GM21367 (cell line): Measurements from ENCODE around the gene ADAMTSL1.

Experiments used
- ATAC-seq: cut with Tn5 transposase; IDR thresholded peaks from one replicate; pipeline ENCODE4 v1.9.1; 2021; ENCODE audit not compliant: unreplicated experiment

Gene ADAMTSL1

DNA sequence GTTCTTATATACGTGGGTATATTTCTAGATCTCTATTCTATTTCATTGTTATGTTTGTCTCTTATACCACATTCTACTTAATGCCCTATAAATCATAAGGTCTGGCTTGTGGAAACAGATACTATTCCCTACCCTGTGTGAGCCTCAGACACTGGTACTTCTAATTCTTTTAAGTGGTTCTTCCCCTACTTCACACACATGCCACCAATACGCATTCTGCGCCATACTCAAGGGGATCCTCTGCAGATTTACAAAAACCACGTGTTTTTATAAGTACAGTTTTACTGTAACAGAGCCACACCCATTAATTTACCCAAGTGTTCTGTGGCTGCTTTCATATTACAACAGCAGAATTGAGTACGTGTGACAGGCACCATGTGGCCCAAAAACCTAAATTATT, 363.4 kb downstream of the ADAMTSL1 start:
- no peak for ATAC-seq

DNA sequence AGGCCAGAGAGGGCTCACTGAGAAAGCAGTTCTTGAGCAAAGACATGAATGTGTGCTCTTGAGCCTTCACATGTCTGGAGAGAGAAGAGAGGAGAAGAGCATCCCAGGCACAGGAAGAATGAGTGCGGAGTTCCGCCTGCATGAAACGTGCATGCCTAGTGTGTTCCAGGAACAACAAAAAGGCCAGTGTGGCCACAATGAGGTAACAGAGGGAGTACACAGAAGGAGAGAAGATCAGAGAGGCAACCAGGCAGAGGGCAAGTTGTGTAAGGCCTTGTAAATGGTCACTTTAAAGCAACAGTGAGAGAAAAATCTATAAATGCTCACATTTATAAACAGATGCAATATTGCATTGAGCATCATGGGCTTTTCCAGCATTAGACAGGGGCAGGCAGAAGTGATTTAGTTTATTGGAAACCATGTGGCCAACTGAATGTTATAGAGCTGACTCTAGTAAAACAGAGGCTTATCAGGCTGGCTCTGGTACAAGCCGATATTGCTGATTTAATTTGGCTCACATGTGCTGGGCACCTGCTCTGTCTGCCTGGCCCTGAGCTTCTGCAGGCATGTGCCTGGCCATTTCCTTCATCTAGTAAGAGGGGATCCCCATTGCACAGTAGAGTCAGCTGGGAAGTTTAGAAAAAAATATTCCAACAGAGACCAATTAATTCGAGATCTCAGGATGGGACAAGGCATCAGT, 373.8 kb downstream of the ADAMTSL1 start:
- ATAC-seq, result no peak

DNA sequence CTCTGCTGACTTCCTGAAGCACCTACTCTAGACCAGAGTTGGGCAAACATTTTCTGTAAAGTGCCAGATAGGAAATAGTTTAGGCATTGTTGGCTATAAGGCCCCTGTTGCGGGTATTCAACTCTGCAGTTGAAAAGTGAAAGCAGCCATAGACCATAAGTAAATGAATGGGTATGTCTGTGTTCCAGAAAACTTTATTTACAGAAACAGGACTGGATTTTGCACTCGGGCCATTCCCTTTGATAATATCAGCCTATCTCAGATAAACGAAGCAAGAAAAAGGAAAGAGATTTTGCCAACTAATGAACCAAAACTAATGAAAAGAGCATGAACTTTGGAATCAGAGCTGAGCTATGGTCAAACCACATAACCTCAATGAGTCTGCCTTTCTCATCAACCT, 374.7 kb downstream of the ADAMTSL1 start:
- ATAC-seq, result no peak

DNA sequence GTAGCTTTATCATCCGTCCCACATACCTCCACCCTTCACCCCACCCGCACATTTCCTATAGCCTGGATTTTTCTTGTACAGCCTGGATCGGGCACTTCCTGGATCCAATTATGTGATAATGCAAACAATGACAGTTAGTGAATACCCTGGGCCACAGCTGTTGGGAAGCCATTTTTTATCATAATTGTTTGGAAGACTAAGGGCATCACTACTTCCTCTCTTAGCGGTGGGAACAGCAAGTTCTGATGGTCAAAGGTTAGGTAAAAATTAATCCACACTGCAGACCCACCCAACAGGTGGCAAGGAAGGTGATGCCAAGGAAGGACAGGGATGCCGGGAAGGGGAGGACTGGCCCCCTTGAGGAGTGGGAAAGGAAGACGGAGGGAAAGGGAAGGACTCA, 375.3 kb downstream of the ADAMTSL1 start:
- no peak for ATAC-seq

DNA sequence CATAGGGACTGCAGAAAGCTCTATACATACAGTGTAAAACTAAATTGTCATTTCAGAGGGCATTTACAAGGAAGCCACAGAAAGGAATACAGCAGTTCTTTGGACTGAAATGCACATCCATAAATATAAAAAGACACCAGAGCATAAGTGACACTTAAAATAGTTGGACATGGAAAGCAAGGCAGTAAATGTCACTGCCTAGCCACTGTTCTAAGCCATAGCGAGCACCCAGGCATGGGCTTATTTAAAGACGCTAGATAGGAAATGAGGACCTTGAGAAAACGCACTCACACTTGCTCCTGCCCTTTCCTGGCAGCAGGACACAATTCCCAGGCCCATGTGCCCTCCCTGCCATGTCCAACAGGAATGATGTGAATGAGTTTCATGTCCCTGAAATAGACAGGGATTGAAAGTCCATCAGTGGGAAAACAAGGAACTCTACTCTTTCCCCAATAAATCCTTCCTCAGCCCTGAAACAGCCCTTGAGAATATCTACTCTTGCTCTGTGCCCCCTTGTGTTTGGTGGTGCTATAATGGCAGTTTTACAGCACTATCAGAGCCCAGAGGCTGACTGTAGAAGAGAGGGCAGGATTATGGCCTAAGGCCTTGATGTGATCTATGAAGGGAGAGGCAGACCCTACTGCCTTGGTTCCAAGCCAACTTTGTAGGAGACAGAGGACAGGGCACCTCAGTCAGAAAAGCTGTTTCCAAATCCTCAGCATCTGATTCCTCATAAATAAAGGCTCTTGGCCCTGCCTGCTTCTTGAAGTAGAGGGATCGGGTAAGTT, 376.1 kb downstream of the ADAMTSL1 start:
- no peak for ATAC-seq

DNA sequence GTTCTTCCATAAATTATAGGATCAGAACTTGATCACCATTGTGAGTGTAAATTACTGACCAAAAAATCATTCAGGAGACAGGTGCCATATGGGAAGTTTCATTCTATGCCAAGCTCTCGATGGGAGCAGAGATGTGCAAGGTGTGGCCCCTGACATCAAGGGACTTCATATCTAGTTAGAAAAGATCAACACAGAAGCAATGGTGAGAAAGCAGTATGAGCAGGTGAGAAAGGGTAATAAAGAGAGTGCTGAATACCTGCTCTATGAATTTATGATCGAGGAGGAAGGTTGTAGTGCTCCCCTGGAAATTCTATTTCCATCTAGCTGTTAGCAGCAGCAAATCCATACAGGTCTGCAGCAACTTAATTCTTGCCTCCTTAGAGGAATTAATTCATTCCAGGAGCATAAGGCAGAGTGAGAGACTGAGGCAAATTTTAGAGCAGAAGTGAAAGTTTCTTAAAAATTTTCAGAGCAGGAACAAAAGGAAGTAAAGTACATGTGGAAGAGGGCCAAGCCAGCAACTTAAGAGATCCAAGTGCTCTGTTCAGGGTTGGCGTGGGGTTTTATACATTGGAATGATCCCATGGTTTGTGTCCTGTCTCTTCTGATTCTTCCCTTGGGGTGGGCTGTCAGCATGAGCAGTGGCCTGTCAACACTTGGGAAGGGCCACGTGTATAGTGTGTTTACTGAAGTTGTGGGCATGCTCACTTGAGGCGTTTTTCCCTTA, 377.3 kb downstream of the ADAMTSL1 start:
- ATAC-seq, result no peak

DNA sequence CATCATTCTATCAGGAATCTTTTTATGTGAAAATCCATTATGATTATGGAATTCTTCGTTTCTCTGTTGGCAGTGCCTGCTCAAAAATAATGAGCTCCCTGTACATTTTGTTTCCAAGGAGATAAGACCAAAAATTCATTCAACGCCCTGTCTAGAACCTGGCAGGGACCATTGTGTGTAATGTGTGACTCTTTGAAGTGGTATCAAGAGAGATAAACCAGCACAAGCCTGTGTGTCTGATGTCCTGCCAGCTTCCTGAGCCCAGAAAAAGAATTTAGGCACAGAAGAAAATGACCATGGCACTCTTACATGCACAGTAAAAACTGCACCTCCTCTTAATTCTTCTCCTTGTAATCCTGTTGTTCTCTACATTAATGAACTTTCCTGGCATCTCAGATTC, 381.7 kb downstream of the ADAMTSL1 start:
- ATAC-seq, result no peak

DNA sequence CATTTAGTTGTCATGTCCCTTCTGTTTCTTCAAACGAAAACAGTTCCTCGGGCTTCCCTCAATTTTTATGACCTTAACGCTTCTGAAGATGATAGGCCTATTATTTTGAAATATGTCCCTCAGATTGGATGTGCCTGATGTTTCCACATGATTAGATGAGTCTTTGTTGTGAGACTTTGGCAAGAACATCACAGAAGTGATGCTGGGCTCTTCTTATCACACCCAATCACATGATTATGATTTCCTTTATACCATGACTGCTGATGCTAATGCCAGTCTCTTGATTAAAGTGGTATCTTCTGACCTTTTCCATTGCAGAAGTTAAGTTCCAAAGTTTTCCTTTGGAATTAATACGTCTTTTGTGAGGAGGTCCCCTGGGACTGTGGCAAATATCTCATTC, 383.4 kb downstream of the ADAMTSL1 start:
- no peak for ATAC-seq

DNA sequence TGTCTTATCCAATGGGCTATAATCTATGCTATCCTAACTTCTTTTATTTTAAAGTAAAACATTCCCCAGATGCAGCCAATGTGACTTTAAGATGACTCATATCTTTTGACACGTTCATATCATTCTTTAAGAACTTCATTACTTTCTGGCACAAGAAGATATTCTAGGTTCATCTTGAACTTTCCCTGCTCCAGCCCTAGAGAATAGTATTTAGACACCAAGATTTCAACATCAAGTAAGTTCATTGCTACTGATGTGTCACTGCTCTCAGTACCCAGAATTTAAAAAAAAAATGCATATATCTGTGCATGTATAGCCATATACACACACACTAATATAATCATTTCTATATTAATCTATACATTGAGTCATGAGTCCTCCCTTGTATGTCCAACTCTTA, 383.8 kb downstream of the ADAMTSL1 start:
- no peak for ATAC-seq

DNA sequence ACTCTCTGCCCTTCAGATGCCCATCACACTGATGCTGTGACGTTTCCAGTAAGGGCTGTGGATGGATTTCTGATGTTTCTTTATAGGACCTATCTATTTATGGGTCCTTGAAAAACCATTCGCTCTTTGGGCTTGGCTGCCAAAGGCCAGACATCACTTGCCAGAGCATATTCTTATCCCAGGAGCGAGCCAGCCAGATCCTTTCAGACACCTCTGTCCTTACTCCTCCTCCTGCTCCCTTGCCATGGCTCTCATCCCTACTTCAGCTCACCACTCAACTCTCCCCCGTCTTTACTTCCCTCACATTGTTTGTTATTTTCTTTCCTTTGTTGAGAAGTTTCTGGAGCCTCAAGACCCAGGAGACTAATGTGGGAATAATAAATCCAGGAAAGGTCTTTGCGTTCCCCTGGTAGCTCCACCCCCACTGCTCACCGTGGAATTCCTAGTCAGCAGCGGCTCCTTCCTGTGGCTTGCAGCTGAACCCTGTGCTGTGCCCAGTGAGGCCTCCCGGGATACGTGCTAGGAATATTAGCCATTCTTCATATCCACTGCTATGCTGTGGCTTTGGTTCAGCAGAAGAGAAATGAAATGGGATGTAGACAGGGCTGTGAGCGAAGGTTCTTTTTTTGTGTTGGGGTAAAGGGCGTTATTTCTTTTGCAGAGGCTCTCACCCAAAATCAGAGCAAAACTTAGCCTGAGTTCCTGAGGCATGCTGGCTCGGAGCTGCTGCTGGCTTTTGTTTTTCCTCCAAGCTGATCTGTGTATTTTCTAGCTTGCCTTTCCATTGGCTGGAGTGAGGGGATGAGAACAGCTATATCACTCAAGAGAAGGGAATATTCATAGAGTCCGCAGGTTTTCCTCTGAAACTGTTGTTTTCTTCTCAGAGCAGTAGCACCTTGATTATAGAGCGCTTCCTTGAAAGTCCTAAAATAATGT, 387.9 kb downstream of the ADAMTSL1 start:
- no peak for ATAC-seq

DNA sequence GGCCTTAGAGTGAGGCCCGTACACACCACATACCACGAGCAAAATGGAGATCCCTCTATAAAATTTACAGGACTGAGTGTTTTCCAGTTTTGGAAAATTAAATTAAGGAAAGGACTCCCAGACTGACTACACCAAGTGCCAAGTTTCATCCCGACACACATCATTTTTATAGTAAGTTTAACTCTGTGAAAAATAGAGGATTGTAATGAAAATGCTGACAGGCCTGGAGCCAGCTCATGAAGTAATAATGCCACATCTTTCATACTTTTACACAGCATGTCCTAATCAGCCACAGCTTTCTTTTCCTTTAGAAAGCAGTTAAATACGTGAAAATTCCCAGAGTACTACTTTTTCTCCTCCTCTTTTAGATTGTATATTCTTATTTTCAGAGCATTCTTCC, 389.8 kb downstream of the ADAMTSL1 start:
- ATAC-seq, result no peak

DNA sequence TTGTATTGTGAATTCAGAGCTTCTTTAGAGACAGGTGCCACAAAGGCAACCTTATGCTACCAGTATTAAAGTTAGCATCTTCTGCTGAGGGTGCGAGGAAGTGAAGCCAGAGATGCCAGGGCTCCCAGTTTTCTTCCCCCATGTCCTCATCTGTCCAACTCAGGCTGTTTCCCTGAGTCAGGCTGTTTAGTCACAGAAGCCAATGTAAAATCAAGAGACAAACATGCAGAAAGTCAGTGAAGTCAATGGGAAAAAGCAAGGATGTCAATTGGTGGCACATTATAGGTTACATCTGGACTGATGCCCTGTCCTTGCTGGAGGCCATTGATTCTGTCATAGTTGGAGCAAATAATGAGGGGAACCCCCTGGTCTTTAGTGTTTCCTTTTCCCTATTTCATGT, 390.6 kb downstream of the ADAMTSL1 start:
- no peak for ATAC-seq

DNA sequence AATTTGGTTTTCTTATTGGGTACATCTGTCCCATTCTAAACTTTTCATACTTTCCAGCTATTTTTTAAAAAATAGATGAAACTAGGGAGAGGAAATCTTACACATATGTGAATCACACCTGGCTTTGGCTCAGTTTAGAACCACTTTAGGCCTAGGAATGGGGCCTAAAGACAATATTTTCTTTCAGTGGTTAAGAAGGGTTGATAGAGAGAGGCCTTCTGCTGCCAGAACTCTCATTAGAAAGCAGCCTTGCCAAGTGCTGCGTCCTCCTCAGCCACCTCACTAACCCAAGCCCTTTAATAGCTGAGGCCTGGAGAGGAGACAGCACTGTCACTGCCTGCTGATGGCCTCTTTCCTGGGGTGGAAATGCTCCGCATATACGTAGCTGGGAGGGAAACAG, 391.6 kb downstream of the ADAMTSL1 start:
- ATAC-seq, result no peak

DNA sequence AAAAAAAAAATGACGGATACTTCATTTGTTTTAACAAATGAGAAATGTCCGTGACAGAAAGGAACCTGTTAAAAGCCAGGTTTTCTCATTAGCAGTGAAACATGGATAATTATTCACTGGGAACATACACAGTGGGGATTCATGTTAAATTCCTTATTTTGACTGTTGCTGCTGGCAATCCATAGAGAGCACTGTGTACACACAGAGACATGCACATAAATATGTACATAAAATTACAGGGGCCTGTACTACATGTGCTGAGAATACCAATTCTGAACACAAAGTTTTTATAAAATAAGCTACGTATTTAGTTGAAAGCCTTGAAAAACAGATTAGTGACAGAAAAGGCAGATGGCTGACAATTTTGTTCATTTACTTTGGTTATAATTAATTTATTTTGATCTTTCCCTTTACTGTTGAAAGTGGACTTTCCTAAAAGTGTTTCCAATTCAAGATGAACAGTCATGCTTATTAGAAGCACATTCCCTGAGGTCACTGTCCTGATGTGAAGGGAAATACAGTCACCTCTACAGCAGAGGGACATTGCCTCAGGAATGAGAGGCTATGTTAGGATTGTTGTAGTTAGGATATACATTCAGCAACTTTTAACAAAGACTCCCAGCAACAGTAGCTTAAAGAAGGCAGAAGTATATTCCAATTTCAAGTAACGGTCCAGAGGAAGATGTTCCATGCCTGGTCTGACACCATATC, 392.3 kb downstream of the ADAMTSL1 start:
- no peak for ATAC-seq

DNA sequence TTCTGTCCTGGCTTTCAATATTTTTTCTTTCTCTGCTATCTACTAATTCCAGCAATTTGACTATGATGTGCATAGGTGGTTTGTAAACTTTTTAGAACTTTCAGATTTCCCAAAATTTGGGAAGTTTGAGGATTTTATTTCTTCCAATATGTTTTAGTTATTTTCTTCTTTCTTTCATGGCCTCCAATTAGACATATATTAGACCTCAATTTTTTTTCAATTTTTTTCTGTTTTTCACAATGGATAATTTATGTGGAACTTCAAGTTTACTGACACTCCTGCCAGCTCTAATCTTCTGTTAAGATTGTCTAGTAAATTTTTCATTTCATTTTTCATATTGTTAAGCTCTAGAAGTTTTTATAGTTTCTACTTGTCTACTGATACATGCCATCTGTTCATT, 395.8 kb downstream of the ADAMTSL1 start:
- no peak for ATAC-seq

DNA sequence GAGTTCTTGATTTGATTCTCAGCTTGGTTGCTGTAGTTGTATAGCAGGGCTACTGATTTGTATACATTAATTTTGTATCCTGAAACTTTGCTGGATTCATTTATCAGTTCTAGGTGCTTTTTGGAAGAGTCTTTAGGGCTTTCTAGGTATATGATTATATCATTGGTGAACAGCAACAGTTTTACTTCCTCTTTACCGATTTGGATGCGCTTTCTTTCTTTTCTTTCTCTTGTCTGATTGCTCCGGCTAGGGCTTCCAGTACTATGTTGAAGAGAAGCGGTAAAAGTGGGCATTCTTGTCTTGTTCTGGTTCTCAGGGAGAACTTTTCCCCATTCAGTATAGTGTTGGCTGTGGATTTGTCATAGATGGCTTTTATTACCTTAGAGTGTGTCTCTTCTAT, 400.1 kb downstream of the ADAMTSL1 start:
- ATAC-seq, result no peak

DNA sequence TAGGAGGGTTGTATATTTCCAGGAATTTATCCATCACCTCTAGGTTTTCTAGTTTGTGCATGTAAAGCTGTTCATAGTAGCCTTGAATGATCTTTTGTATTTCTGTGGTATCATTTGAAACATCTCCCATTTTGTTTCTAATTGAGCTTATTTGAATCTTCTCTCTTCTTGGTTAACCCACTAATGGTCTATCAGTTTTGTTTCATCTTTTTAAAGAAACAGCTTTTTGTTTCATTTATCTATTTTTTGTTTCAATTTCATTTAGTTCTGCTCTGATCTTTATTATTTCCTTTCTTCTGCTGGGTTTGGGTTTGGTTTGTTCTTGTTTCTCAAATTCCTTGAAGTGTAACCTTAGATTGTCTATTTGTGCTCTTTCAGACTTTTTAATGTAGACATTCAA, 401.0 kb downstream of the ADAMTSL1 start:
- ATAC-seq, result peak; percentile 67

DNA sequence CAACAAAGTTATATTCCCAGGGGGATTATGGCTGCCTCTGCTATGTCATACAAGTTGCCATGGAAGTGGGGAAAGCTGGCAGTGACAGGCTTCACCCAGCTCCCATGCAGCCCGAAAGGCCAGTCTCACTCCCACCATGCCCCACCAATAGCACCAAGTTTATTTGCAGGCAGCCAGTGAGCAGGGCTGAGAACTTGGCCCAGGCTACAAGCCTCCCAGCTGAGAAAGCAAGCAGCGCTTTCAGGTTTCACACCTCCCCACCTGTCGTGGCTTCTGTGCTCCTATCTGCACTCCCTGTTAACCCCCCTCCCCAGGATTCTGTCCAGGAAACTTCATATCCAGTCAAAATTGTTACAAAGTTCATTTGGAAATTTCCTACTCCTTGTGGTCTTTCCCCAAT, 404.0 kb downstream of the ADAMTSL1 start:
- ATAC-seq, result no peak

DNA sequence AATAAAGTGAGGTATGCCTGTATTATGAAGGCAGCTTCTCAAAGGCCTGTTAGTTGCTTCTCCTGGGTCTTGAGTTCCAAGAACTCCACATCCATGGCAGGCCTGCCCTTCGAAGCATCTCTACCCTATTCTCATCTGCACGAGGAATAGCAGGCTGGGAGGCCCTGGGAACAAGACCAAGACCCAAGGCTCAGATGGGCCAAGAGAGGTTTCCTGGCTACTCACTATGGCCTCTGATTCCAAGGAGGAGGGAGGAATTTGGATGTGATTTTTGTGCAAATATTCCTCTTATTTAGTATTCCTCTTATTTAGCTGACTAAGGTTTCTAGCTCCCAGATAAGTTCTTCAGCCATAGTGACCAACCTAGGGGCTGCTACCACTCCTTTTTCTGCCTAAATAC, 407.8 kb downstream of the ADAMTSL1 start:
- ATAC-seq, result no peak

DNA sequence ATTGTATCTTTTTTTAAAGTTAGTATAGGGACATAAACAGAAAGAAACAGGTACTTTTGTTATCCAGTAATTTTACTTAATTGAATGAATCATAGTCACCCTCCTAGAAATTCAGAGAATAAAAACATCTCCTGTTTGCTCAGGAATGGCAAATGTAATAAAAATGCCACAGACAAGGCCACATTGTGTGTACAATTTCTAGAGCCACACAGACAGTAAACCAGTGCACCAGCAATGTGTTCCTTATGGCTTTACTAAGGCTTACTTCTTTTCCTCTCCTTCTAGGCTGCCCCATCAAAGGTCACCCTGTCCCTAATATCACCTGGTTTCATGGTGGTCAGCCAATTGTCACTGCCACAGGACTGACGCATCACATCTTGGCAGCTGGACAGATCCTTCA, 413.6 kb downstream of the ADAMTSL1 start:
- no peak for ATAC-seq
